Activated CD8-positive, alpha-beta memory T cell treated with anti-CD3 and anti-CD28 coated beads, Interleukin-2, amount 10 ng/mL, durations not matched to agents 7 days and 5 days (primary cell): Measurements from ENCODE around the gene REEP1. TPM values are rescaled to one million over a fixed set of nuclear protein-coding genes. Genes with fewer than 3 reads are reported as not detected.

Source experiments
- ATAC-seq: fragments of 150-1000 bp; cut with Tn5 transposase; one replicate; pipeline ENCODE4 v1.10.0; 2021; ENCODE audit warnings: moderate library complexity
- CTCF ChIA-PET: fragments of 350-600 bp; sonication (Branson Sonifier 250); formaldehyde crosslinking; loops from one replicate; lab custom pipeline; 2021; ENCODE audit warnings: antibody characterized with exemption; lab: Charles Lee
- DNase-seq: peaks from one replicate; pipeline ENCODE4 v3.0.0-alpha.2; 2020
- H3K27ac Mint-ChIP-seq: one replicate; pipeline ENCODE4 v1.8.0; 2021; ENCODE audit warnings: mild to moderate bottlenecking, mixed read lengths
- H3K27me3 Mint-ChIP-seq: one replicate; pipeline ENCODE4 v1.8.0; 2021; ENCODE audit warnings: mixed read lengths
- H3K36me3 Mint-ChIP-seq: one replicate; pipeline ENCODE4 v1.8.0; 2021; ENCODE audit warnings: mild to moderate bottlenecking, mixed read lengths
- H3K4me1 Mint-ChIP-seq: one replicate; pipeline ENCODE4 v1.8.0; 2021; ENCODE audit warnings: mixed read lengths
- H3K4me3 Mint-ChIP-seq: one replicate; pipeline ENCODE4 v1.8.0; 2021; ENCODE audit warnings: mild to moderate bottlenecking, moderate library complexity, mixed read lengths
- H3K9me3 Mint-ChIP-seq: one replicate; pipeline ENCODE4 v1.8.0; 2022; ENCODE audit warnings: low read depth, mixed read lengths
- total RNA-seq, 2 experiments: library from RNA; stranded (reverse); gene quantifications; one replicate each; pipeline ENCODE4 v1.2.3, GENCODE V29; 2021

REEP1 gene, protein sequence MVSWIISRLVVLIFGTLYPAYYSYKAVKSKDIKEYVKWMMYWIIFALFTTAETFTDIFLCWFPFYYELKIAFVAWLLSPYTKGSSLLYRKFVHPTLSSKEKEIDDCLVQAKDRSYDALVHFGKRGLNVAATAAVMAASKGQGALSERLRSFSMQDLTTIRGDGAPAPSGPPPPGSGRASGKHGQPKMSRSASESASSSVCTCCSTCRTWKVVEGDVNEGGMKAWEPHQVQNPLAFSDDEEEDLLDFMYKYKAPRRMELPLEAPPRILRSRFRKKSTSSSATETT
- total RNA-seq, result under 1 TPM in 1 of 2 experiments, not detected in 1; 0.16 TPM

DNA sequence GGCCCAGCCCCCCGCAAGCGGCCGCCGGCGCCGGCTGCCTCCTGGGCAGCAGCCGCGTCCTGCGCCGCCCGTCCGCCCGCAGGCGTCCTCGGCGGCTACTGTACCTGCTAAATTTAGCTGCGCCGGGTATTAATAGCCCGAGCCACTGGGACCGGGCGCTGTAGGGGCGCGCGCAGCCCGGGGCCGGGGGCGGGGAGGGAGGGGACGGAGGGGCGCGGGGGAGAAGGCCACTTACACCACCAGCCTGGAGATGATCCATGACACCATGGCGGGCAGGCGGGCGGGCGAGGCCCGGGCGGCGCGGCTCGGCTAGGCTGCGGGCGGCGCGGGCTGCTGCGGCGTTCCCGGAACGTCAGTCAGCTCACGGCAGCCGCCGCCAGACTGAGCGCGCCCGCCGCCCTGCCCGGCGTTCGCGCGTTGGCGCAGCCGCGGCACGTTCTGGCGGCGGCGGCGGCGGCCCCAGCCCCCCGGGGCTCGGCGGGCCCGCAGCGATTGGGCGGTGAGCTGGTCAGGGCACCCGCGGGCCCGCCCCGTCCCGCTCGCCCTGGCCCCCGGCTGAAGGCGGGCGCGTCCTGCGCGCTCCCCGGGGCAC lies at the start of gene REEP1:
REEP1 (minus strand) TSS at position 383 of the 592 bp plus-strand sequence; CDS start at position 267, 116 bp downstream.
- H3K27ac Mint-ChIP-seq, result no peak within 1 kb of the TSS
- H3K36me3 Mint-ChIP-seq, result peaks cover under 1% of the 10 kb centered on the region
- no peak for DNase-seq
- H3K4me3 Mint-ChIP-seq, result peak within 1 kb of the TSS; percentile 58
- H3K9me3 Mint-ChIP-seq, result peaks cover 8% of the 10 kb centered on the region
- peak; percentile 73 for ATAC-seq
- peaks cover 85% of the 10 kb centered on the region for H3K27me3 Mint-ChIP-seq
- CTCF ChIA-PET, result interaction anchor here (1.4 kb wide), 1 partner anchor 116 kb away, joined by 5 read pairs; no protein-coding TSS in a partner anchor
- peaks cover 15% of the 10 kb centered on the region for H3K4me1 Mint-ChIP-seq

DNA sequence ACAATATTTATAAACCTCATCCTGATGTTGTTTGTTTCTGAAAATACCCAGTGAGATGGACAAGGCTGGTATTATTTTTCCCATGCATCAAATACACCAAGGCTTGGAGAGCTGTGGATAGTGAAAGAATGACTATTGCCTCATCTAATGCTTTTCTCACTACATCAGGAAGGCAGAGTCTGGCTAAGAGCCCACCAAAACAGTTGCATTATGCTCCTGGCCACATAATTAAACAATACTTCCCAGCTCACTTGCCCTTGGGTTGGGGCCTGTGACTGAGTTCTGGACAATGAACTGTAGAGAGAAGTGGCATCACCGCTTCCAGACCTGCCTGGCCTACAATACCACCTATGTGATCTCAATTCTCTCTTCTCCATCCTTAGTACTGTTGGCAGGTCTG lies 46.4 kb upstream of the REEP1 start:
- no peak for DNase-seq
- Mint-ChIP-seq H3K27me3 (peaks cover 7% of the 10 kb centered on the region), H3K27ac (no peak overlapping the region), H3K4me1 (no peaks in the 10 kb centered on the region), H3K36me3 (peaks cover 1% of the 10 kb centered on the region), H3K4me3 (no peak overlapping the region), H3K9me3 (no peaks in the 10 kb centered on the region)
- no peak for ATAC-seq
- CTCF ChIA-PET, result no interaction called here

DNA sequence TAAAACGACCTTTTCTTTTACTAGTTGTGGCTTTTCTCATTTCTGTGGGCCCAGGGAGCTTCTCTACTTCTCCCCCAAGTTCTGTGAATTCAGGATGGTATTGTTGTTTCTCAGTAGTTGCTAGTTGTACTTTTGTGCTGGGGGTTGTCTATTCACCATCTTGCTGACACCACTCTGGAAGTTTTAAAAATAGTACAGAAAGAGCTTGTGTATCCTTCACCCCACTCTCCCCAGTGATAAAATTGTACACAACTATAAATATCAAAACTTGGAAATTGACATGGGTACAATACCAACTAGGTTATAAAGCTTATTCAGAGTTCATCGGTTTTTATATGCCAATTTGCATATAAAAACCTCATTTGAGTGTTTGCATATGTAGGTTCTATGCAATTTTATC lies 45.3 kb upstream of the REEP1 start:
- Mint-ChIP-seq H3K9me3 (no peaks in the 10 kb centered on the region), H3K27me3 (peaks cover 13% of the 10 kb centered on the region), H3K4me3 (no peak overlapping the region), H3K4me1 (no peaks in the 10 kb centered on the region), H3K27ac (no peak overlapping the region), H3K36me3 (peaks cover 1% of the 10 kb centered on the region)
- ATAC-seq, result no peak
- no peak for DNase-seq
- CTCF ChIA-PET, result no interaction called here

DNA sequence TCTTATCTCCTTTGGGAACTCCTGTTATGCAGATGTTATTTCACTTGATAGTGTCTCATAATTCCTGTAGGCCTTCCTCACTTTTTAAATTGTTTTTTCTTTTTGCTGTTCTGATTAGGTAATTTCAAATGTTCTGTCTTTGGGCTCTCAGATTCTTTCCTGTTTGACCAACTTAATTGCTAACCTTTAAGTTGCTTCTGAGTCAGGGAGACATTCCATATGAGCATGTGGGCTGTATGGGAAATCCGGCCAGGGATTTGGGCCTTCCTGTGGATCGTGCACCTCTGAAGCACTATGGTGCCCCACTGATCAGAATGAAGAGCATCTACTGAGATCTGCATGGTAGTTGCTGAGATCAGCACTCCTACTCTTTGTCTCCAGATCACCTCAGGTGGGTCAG lies 44.7 kb upstream of the REEP1 start:
- Mint-ChIP-seq H3K4me1 (no peaks in the 10 kb centered on the region), H3K9me3 (no peaks in the 10 kb centered on the region), H3K27me3 (peaks cover 16% of the 10 kb centered on the region), H3K27ac (no peak overlapping the region), H3K36me3 (peaks cover 1% of the 10 kb centered on the region), H3K4me3 (no peak overlapping the region)
- DNase-seq (no peak), ATAC-seq (no peak)
- CTCF ChIA-PET, result no interaction called here

DNA sequence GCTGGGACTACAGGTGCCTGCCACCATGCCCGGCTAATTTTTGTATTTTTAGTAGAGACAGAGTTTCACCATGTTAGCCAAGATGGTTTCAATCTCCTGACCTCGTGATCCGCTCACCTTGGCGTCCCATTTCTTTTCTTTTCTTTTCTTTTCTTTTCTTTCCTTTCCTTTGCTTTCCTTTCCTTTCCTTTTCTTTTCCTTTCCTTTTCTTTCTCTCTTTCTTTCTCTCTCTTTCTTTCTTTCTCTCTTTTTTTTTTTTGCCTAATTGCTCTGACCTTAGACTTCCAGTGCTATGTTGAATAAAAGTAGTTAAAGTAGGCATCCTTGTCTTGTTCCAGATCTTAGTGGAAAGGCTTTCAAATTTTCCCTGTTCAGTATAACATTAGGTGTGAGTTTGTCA lies 41.0 kb upstream of the REEP1 start:
- CTCF ChIA-PET, result no interaction called here
- Mint-ChIP-seq H3K4me3 (no peak overlapping the region), H3K36me3 (peaks cover 1% of the 10 kb centered on the region), H3K27me3 (peaks cover 31% of the 10 kb centered on the region), H3K27ac (no peak overlapping the region), H3K4me1 (no peaks in the 10 kb centered on the region), H3K9me3 (no peaks in the 10 kb centered on the region)
- ATAC-seq (no peak), DNase-seq (no peak)

DNA sequence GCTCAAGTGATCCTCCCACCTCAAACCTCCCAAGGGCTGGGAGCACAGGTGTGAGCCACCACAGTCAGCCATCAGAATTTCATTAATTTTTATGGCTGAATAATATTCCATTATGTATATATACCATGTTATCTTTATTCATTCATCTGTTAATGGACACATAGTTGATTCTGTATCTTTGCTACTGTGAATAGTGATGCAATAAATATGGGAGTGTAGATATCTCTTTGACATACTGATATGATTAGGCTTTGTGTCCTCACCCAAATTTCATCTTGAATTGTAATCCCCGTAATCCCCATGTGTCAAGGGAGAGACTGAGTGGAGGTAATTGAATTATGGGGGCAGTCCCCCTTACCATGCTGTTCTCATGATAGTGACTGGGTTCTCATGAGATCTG lies 38.2 kb upstream of the REEP1 start:
- CTCF ChIA-PET, result no interaction called here

DNA sequence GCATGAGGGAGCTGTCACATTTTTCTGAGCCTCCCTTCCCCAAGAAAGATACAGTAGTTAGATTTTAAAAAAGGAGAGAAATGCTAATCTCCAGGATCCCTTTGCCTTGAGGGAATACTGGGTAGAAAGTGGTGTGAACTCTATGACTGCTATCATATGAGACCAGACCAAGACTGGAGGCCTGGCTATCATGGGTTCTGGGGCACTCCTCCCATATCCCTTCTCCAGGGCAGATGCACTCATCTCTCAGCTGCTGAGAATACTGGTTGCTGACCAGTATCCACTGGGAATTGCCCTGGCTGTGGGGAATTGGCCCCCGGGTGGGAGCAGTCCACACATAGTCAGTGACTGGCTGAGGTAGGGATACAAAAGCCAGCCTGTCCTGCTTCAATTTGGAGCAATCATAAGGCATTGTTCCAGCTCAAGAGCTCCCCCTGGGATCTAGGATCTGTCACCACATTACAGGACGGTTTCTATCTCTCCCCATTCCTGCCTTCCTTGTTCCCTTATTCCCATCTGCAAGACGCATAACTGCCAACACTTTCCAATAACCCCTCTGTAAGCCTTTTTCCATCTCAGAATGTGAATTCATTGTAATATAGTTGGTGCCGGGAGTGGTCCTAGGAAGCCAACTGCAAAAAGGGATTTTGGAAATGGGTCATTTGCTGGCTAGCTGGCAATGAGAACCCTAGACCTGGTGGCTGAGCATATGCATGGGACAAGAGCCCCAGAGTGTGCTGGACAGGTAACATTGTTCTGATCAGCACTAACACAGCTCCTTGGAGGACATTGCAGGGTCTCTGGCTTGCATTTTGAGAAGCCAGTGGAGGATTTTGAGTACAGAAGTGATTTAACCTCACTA lies 35.4 kb upstream of the REEP1 start:
- peak; percentile 37 for DNase-seq
- Mint-ChIP-seq H3K27me3 (peaks cover 17% of the 10 kb centered on the region), H3K9me3 (no peaks in the 10 kb centered on the region), H3K27ac (no peak overlapping the region), H3K36me3 (peaks cover 2% of the 10 kb centered on the region), H3K4me3 (no peak overlapping the region), H3K4me1 (peaks cover 14% of the 10 kb centered on the region)
- CTCF ChIA-PET, result interaction anchor here (1.0 to 2.9 kb wide), 4 partner anchors 24 to 152 kb away, joined by 3 to 18 read pairs (median 3); no protein-coding TSS in a partner anchor
- ATAC-seq, result no peak

More for the DNA sequence above, 38.2 kb upstream of the REEP1 start:
- H3K4me1 Mint-ChIP-seq, result peaks cover 5% of the 10 kb centered on the region
- H3K27ac Mint-ChIP-seq, result no peak overlapping the region
- ATAC-seq, result no peak
- no peaks in the 10 kb centered on the region for H3K36me3 Mint-ChIP-seq
- peaks cover 31% of the 10 kb centered on the region for H3K27me3 Mint-ChIP-seq
- no peak for DNase-seq
- H3K9me3 Mint-ChIP-seq, result no peaks in the 10 kb centered on the region
- no peak overlapping the region for H3K4me3 Mint-ChIP-seq

DNA sequence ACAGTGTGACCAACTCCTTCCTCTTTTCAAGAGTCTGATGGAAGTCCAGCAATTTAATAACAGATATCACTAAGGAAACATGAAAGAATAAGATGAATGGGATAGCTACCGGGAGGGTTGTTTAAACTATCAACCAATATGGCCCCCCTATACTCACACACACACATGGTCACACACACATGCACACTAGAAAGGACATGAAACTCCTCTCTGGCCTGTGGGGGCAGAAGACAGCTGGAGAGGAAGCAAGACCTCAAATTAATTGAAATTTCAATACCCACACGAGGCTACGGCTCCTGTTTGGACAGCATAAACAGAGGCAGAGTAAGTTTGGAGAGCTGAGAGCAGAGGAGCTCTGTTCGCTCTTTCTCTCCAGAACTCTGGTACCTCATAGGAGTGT lies 34.7 kb upstream of the REEP1 start:
- peak; percentile 27 for DNase-seq

DNA sequence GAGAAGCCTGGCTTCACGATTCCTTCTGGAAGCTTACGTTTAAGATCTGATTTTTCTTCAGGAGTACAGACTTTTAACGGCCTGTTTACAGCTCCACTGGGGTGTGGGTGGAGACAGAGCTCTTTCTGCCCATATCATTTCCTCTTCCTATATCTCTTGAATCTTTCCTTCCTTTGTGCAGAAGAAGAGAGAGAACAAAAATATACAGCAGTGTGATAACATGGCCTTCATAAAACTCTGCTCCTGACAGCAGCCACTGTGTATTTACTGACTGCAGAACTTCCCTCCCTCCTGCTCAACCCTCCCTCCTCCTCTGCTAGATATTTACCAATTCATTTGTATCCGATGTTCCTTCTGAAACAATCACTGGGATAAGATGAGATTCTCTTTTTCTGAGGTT lies 34.1 kb upstream of the REEP1 start:
- peaks cover 12% of the 10 kb centered on the region for H3K27me3 Mint-ChIP-seq
- CTCF ChIA-PET, result interaction anchor here (1.0 to 2.9 kb wide), 3 partner anchors 12 to 151 kb away, joined by 3 to 18 read pairs (median 3); no protein-coding TSS in a partner anchor
- peaks cover 15% of the 10 kb centered on the region for H3K4me1 Mint-ChIP-seq
- H3K4me3 Mint-ChIP-seq, result no peak overlapping the region
- H3K9me3 Mint-ChIP-seq, result no peaks in the 10 kb centered on the region
- ATAC-seq (no peak), DNase-seq (no peak)
- H3K36me3 Mint-ChIP-seq, result peaks cover 2% of the 10 kb centered on the region
- no peak overlapping the region for H3K27ac Mint-ChIP-seq

More for the DNA sequence above, 34.7 kb upstream of the REEP1 start:
- ATAC-seq, result no peak
- H3K9me3 Mint-ChIP-seq, result no peaks in the 10 kb centered on the region
- peaks cover 2% of the 10 kb centered on the region for H3K36me3 Mint-ChIP-seq
- CTCF ChIA-PET, result interaction anchor here (1.0 to 2.9 kb wide), 4 partner anchors 13 to 151 kb away, joined by 3 to 18 read pairs (median 3); no protein-coding TSS in a partner anchor
- H3K4me1 Mint-ChIP-seq, result peaks cover 15% of the 10 kb centered on the region
- H3K4me3 Mint-ChIP-seq, result no peak overlapping the region
- no peak overlapping the region for H3K27ac Mint-ChIP-seq
- peaks cover 15% of the 10 kb centered on the region for H3K27me3 Mint-ChIP-seq

DNA sequence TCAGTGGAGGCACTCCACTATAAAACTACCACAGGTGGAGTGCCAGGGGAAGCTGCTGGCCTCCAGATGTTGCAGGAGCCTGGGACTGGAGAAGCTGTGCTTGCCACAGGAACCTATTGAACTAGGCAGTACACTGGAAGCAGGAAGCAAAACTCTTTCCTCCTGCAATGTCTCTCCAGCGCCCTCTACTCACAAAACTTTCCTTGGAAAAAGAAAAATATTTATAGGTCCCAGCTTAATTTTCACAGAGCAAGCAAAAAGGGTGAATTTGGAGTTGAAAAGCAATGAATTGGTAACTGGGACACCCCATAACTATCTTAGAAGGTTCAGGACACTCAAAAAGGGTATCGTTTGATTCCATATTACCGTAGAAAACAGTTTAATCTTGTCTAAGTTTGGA lies 33.2 kb upstream of the REEP1 start:
- Mint-ChIP-seq H3K27me3 (peaks cover 7% of the 10 kb centered on the region), H3K4me1 (peaks cover 15% of the 10 kb centered on the region), H3K4me3 (no peak overlapping the region), H3K27ac (no peak overlapping the region), H3K9me3 (no peaks in the 10 kb centered on the region), H3K36me3 (peaks cover 2% of the 10 kb centered on the region)
- DNase-seq (no peak), ATAC-seq (no peak)
- CTCF ChIA-PET, result interaction anchor here (1.0 kb wide), 1 partner anchor 149 kb away, joined by 5 read pairs; no protein-coding TSS in a partner anchor

DNA sequence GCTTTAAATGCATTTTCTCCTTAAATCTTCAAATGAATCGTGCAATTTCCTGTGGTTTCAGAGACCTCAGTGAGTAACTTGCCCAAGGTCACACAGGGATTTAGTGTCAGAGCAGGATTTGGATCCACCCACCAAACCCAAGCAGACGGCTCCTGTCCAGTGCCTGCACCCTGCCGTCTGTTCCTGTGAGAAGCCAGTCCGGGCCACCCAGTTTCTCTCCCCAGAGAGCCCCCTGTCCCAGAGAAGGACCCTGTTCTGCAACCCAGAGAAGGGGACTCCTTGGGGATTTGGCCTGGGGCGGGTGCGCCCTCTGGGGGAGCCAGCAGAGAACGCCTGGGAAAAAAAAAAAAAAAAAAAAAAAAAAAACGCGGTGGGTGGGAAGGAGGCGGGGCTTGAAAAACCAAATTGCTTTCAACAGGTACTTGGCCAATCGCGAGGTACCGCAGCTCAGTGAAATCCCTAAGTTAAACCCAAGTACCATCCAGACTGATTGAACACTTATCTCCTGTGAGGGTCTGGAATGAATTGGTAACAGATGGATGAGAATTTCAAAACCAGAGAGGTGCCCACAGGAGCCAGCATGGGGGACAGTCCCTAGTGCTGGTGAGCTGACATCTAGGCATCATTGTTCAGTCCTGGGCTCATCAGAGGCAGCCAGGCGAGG lies 30.9 kb upstream of the REEP1 start:
- CTCF ChIA-PET, result interaction anchor here (0.7 to 3.4 kb wide), 6 partner anchors 36 to 333 kb away, joined by 3 to 22 read pairs (median 4); no protein-coding TSS in a partner anchor
- peak; percentile 73 for ATAC-seq
- Mint-ChIP-seq H3K27ac (no peak overlapping the region), H3K9me3 (no peaks in the 10 kb centered on the region), H3K4me3 (no peak overlapping the region), H3K27me3 (peaks cover 2% of the 10 kb centered on the region), H3K4me1 (peaks cover 18% of the 10 kb centered on the region), H3K36me3 (peaks cover 2% of the 10 kb centered on the region)
- DNase-seq, result peak; percentile 57

DNA sequence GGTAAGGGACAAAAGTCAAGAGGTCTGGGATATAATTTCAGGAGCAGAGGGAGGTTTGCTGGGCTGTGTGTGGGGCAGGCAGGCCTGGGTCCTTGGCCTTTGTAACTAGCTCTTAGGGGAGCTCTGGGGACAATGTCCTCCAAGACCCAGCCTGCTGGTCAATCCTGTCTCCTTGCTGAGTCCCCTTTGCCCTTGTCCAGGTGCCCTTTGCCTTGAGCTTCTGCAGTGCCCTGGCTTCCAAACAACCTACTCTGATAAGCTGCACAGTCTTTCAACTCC lies 30.0 kb upstream of the REEP1 start:
- Mint-ChIP-seq H3K4me3 (no peak overlapping the region), H3K27me3 (peaks cover 4% of the 10 kb centered on the region), H3K4me1 (peaks cover 18% of the 10 kb centered on the region), H3K9me3 (no peaks in the 10 kb centered on the region), H3K36me3 (peaks cover 2% of the 10 kb centered on the region), H3K27ac (no peak overlapping the region)
- CTCF ChIA-PET, result interaction anchor here (0.8 to 3.4 kb wide), 3 partner anchors 124 to 147 kb away, joined by 3 to 22 read pairs (median 3); no protein-coding TSS in a partner anchor
- DNase-seq, result no peak
- ATAC-seq, result no peak
